ENCODE results near the gene CD300LD.
"Not testable (repeated sequence)": the region's sequence is repeated elsewhere in the genome, so short reads cannot be mapped to it uniquely, and the experiment has no call there.

CD300LD gene

DNA sequence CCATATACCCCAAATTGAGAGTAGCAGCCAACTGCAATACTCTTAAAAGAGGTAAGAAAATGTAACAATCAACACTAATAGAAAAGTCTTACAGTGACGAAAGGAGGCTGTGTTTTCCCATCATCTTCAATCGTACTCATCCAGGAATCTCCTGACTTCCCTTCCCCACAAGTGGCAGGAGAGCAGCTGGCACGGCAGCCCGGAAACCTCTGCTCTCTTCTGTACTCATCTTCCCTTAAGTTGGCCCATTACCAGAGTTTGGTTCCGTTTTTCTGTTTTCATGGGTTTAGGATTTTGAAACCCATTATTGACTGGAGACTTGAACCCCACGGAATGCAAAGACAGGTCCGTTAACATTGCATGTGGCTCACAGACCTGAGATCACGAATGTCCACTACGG is 13.1 kb downstream of the CD300LD start:
- H3K9me3 ChIP-seq (ENCODE audit: control insufficient read depth in 1 of 2, low read length in 2 of 2), result no peaks in the 10 kb centered on the region
- H3K4me1 ChIP-seq (ENCODE audit: control insufficient read depth in 1 of 2, insufficient read depth in 2 of 2, low read length in 2 of 2), result peaks cover 4 to 5% of the 10 kb centered on the region in 2 donors
- H3K27ac ChIP-seq (ENCODE audit: low read depth, low read length), result no peak overlapping the region
- H3K9ac ChIP-seq (ENCODE audit: low read depth in 1 of 2, low read length in 2 of 2), result no peak overlapping the region
- no peak overlapping the region for H3K4me3 ChIP-seq (ENCODE audit: low read depth in 1 of 2, low read length in 2 of 2)
- no peaks in the 10 kb centered on the region for H3K36me3 ChIP-seq (ENCODE audit: control insufficient read depth in 1 of 2, insufficient read depth in 2 of 2, low read length in 2 of 2)
- peaks cover 0 to 4% of the 10 kb centered on the region in 2 donors for H3K27me3 ChIP-seq (ENCODE audit: control insufficient read depth in 1 of 2, insufficient read depth in 2 of 2, low read length in 2 of 2)

DNA sequence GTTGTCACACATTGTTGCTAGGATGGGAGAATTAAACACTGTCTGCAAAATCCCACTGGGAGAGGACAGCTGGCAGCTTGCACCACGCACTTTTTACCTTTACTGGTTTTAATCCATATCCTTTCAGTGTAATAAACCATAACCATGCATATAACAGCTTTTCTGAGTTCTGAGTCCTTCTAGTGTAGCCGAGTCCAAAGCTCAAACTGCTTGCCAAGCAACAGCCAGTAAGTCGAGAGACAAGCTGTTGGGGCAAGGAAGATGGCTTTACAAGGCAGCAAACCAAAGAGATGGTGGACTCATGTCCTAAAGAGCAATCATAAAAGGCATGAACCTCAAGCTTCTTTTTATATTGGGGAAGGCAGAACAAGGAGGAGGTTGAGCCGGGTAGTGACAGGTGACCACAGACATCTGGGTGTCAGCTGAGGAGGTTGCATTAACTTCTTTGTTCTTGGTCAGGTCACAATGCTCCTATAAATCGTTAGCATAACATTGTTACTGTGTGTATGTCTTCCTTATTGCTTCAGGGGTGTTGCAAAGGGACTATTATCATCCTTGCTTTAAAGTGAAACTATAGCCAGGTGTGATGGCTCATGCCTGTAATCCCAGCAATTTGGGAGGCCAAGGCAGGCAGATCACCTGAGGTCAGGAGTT is 17.5 kb downstream of the CD300LD start:
- Histone ChIP-seq H3K36me3 (ENCODE audit: control insufficient read depth in 1 of 2, insufficient read depth in 2 of 2, low read length in 2 of 2) (no peaks in the 10 kb centered on the region), H3K9ac (ENCODE audit: low read depth in 1 of 2, low read length in 2 of 2) (no peak overlapping the region), H3K4me3 (ENCODE audit: low read depth in 1 of 2, low read length in 2 of 2) (no peak overlapping the region), H3K27me3 (ENCODE audit: control insufficient read depth in 1 of 2, insufficient read depth in 2 of 2, low read length in 2 of 2) (peaks cover 0 to 4% of the 10 kb centered on the region in 2 donors), H3K9me3 (ENCODE audit: control insufficient read depth in 1 of 2, low read length in 2 of 2) (no peaks in the 10 kb centered on the region), H3K27ac (ENCODE audit: low read depth, low read length) (no peak overlapping the region), H3K4me1 (ENCODE audit: control insufficient read depth in 1 of 2, insufficient read depth in 2 of 2, low read length in 2 of 2) (peaks cover 0 to 4% of the 10 kb centered on the region in 2 donors)

DNA sequence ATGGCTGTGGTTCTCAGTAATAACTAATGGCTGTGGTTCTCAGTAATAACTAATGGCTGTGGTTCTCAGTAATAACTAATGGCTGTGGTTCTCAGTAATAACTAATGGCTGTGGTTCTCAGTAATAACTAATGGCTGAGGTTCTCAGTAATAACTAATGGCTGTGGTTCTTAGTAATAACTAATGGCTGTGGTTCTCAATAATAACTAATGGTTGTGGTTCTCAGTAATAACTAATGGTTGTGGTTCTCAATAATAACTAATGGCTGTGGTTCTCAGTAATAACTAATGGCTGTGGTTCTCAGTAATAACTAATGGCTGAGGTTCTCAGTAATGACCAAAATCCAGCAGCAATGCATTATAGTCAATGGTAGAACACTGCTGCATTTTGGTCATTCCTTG is 18.4 kb downstream of the CD300LD start:
- H3K36me3 ChIP-seq (ENCODE audit: control insufficient read depth in 1 of 2, insufficient read depth in 2 of 2, low read length in 2 of 2); H3K27ac ChIP-seq (ENCODE audit: low read depth, low read length); H3K4me3 ChIP-seq (ENCODE audit: low read depth in 1 of 2, low read length in 2 of 2); H3K4me1 ChIP-seq (ENCODE audit: control insufficient read depth in 1 of 2, insufficient read depth in 2 of 2, low read length in 2 of 2); H3K9ac ChIP-seq (ENCODE audit: low read depth in 1 of 2, low read length in 2 of 2); H3K27me3 ChIP-seq (ENCODE audit: control insufficient read depth in 1 of 2, insufficient read depth in 2 of 2, low read length in 2 of 2); H3K9me3 ChIP-seq (ENCODE audit: control insufficient read depth in 1 of 2, low read length in 2 of 2): not testable (repeated sequence)

DNA sequence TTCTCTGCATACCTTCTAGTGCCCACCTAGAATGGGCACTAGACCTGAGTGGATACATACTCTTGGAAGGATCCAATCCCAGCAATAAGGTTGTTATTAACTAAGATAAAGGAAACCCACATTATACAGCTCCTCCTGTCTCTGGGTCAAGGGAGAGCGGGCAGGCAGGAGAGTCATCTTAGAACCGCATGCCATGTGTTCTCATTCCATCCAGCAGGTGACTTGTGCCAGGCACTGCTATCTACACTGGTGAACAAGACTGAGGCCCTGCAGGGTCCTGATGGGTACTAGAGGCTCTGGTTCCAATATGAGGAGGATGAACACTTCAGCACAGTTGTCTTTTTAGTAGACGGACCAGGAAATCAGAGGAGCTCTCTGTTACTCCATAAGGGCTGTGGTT is 18.9 kb downstream of the CD300LD start:
- H3K9me3 ChIP-seq (ENCODE audit: control insufficient read depth in 1 of 2, low read length in 2 of 2), result no peaks in the 10 kb centered on the region
- no peak overlapping the region for H3K4me3 ChIP-seq (ENCODE audit: low read depth in 1 of 2, low read length in 2 of 2)
- H3K27me3 ChIP-seq (ENCODE audit: control insufficient read depth in 1 of 2, insufficient read depth in 2 of 2, low read length in 2 of 2), result peaks cover 3 to 4% of the 10 kb centered on the region in 2 donors
- H3K4me1 ChIP-seq (ENCODE audit: control insufficient read depth in 1 of 2, insufficient read depth in 2 of 2, low read length in 2 of 2), result peaks cover 4 to 10% of the 10 kb centered on the region in 2 donors
- H3K36me3 ChIP-seq (ENCODE audit: control insufficient read depth in 1 of 2, insufficient read depth in 2 of 2, low read length in 2 of 2), result no peaks in the 10 kb centered on the region
- no peak overlapping the region for H3K9ac ChIP-seq (ENCODE audit: low read depth in 1 of 2, low read length in 2 of 2)
- H3K27ac ChIP-seq (ENCODE audit: low read depth, low read length), result no peak overlapping the region

DNA sequence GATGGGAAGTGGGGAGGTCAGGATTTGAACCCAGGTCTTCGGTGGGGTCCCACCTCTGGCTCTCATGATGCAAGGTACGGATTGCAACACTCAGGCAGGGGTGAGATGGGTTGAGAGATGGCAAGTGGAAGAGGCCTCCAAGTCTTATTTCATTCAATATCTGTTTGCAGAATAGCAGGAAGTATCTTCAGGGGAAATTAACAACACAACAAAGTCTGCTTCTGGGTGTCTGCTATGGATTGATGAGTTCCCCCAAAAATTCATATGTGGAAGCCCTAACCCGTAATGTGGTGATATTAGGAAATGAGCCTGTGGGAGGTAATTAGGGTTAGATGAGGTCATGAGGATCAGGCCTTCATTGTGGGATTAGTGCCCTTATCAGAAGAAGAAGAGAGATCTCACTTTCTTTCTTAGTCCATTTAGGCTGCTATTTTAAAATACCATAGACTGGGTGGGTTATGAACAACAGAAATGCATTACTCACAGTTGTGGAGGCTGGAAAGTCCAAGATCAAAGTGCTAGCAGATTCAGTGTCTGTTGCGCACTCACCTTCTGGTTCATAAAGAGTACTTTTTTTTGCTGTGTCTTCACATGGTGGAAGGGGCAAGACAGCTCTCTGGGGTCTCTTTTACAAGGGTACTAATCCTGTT is 20.3 kb downstream of the CD300LD start:
- H3K27me3 ChIP-seq (ENCODE audit: control insufficient read depth in 1 of 2, insufficient read depth in 2 of 2, low read length in 2 of 2), result peaks cover 4 to 7% of the 10 kb centered on the region in 2 donors
- no peak overlapping the region for H3K4me3 ChIP-seq (ENCODE audit: low read depth in 1 of 2, low read length in 2 of 2)
- H3K9ac ChIP-seq (ENCODE audit: low read depth in 1 of 2, low read length in 2 of 2), result no peak overlapping the region
- no peaks in the 10 kb centered on the region for H3K9me3 ChIP-seq (ENCODE audit: control insufficient read depth in 1 of 2, low read length in 2 of 2)
- no peaks in the 10 kb centered on the region for H3K36me3 ChIP-seq (ENCODE audit: control insufficient read depth in 1 of 2, insufficient read depth in 2 of 2, low read length in 2 of 2)
- H3K4me1 ChIP-seq (ENCODE audit: control insufficient read depth in 1 of 2, insufficient read depth in 2 of 2, low read length in 2 of 2), result peaks cover 4 to 10% of the 10 kb centered on the region in 2 donors
- no peak overlapping the region for H3K27ac ChIP-seq (ENCODE audit: low read depth, low read length)

DNA sequence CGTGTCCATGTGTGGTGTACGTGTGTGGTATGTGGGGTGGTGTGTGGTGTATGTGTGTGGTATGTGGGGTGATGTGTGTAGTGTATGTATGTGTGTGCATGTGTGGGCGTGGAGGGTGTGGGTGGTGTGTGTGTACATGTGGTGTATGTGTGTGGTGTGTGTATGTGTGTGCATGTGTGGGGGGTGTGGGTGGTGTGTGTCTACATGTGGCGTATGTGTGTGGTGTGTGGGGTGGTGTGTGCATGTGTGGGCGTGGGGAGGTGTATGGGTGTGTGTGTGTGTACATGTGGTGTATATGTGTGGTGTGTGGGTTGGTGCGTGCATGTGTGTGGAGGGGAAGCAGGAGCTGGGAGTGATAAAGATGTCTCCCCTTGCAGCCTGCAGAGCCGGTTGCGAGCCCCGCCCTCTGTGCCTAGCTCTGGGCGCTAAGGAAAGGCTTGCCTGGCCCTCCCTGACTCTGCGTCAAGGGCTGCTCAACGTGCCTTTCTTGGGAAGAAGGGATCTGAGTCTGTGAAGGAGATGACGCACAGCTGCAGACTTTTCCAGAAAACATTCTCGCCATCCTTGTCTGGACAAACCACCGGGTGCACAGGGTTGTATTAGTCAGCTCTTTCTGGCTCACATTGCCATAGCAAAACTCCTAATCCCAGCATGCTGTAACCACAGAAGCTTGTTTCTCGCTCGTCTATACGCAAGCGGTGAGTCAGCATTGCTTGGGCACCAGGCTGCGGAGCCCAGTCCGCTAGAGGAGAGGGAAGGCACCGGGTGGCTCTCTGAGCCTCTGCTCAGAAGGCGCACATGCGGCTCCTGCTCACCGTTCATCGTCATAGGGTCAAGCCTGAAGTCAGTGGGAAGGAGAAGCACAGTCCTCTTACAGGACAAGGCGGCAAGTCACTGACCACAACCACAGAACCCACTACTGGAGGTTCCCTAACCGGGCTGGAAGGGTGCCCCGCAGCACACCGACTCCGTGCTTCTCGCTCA is 22.8 kb downstream of the CD300LD start:
- Histone ChIP-seq H3K27ac (ENCODE audit: low read depth, low read length) (no peak overlapping the region), H3K9ac (ENCODE audit: low read depth in 1 of 2, low read length in 2 of 2) (no peak overlapping the region)

DNA sequence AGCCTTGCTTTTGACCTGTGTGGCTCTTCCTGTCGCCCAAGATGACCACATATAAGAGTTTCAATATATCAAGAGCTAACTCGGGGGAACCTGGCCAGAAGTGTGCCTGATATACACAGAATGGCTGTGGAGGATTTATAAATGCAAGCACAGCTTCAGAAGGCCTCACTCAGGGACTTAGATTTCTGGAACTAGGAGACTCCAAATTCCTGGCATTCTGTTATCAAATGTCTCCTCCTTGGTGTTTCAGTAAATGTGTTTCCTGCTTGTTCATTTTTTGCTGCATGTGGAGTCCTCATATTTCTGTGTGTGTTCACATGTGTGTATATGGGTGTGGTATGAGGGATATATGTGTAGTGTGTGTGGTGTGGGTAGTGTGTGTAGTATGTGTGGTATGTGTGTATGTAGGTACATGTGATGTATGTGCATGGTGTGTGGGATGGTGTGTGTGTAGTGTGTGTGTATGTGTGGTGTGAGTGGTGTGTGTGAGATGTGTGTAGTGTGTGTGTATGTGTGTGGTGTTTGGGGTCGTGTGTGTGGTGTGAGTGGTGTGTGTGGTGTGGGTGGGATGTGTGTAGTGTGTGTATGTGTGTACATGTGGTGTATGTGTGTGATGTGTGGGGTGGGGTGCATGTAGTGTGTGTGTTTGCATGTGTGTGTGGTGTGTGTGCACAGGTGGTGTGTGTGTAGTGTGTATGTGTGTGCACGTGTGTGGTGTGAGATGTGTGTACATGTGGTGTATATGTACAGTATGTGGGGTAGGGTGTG is 23.8 kb downstream of the CD300LD start:
- H3K27ac ChIP-seq (ENCODE audit: low read depth, low read length), result no peak overlapping the region
- no peaks in the 10 kb centered on the region for H3K9me3 ChIP-seq (ENCODE audit: control insufficient read depth in 1 of 2, low read length in 2 of 2)
- peaks cover 0 to 10% of the 10 kb centered on the region in 2 donors for H3K4me1 ChIP-seq (ENCODE audit: control insufficient read depth in 1 of 2, insufficient read depth in 2 of 2, low read length in 2 of 2)
- H3K36me3 ChIP-seq (ENCODE audit: control insufficient read depth in 1 of 2, insufficient read depth in 2 of 2, low read length in 2 of 2), result no peaks in the 10 kb centered on the region
- no peak overlapping the region for H3K9ac ChIP-seq (ENCODE audit: low read depth in 1 of 2, low read length in 2 of 2)
- H3K27me3 ChIP-seq (ENCODE audit: control insufficient read depth in 1 of 2, insufficient read depth in 2 of 2, low read length in 2 of 2), result peaks cover 0 to 10% of the 10 kb centered on the region in 2 donors
- H3K4me3 ChIP-seq (ENCODE audit: low read depth in 1 of 2, low read length in 2 of 2), result no peak overlapping the region

More for the DNA sequence above, 22.8 kb downstream of the CD300LD start:
- Histone ChIP-seq H3K4me3 (ENCODE audit: low read depth in 1 of 2, low read length in 2 of 2) (no peak overlapping the region), H3K4me1 (ENCODE audit: control insufficient read depth in 1 of 2, insufficient read depth in 2 of 2, low read length in 2 of 2) (peaks cover 0 to 10% of the 10 kb centered on the region in 2 donors), H3K36me3 (ENCODE audit: control insufficient read depth in 1 of 2, insufficient read depth in 2 of 2, low read length in 2 of 2) (no peaks in the 10 kb centered on the region), H3K9me3 (ENCODE audit: control insufficient read depth in 1 of 2, low read length in 2 of 2) (no peaks in the 10 kb centered on the region), H3K27me3 (ENCODE audit: control insufficient read depth in 1 of 2, insufficient read depth in 2 of 2, low read length in 2 of 2) (peaks cover 2 to 7% of the 10 kb centered on the region in 2 donors)

DNA sequence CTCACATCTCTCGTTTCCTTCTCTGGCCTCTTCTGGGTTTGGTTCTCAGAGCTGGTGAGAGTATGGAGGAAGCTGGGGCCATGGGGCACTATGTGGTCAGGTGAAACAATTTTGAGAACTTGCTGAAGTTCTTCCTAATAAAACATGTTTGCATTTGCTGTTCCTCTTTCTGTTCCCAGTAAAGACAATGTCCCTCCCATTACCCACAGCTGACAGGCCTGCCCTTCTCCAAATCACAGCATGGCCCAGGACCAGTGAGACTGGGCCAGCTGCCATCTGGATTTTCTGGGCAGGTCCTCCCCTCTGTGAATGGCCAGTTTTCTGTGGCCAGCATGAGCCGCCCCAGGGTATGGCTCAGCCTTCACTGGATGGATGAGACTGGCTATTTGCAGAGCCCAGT is 24.7 kb downstream of the CD300LD start, which contains the start of gene CD300H:
CD300H (minus strand) TSS at position 113 of the 400 bp plus-strand sequence.
- peaks cover 0 to 10% of the 10 kb centered on the region in 2 donors for H3K4me1 ChIP-seq (ENCODE audit: control insufficient read depth in 1 of 2, insufficient read depth in 2 of 2, low read length in 2 of 2)
- H3K4me3 ChIP-seq (ENCODE audit: low read depth in 1 of 2, low read length in 2 of 2), result no peak within 1 kb of the TSS
- H3K36me3 ChIP-seq (ENCODE audit: control insufficient read depth in 1 of 2, insufficient read depth in 2 of 2, low read length in 2 of 2), result no peaks in the 10 kb centered on the region
- H3K27me3 ChIP-seq (ENCODE audit: control insufficient read depth in 1 of 2, insufficient read depth in 2 of 2, low read length in 2 of 2), result peaks cover 0 to 14% of the 10 kb centered on the region in 2 donors
- no peaks in the 10 kb centered on the region for H3K9me3 ChIP-seq (ENCODE audit: control insufficient read depth in 1 of 2, low read length in 2 of 2)
- H3K27ac ChIP-seq (ENCODE audit: low read depth, low read length), result no peak within 1 kb of the TSS
- no peak within 1 kb of the TSS for H3K9ac ChIP-seq (ENCODE audit: low read depth in 1 of 2, low read length in 2 of 2)

DNA sequence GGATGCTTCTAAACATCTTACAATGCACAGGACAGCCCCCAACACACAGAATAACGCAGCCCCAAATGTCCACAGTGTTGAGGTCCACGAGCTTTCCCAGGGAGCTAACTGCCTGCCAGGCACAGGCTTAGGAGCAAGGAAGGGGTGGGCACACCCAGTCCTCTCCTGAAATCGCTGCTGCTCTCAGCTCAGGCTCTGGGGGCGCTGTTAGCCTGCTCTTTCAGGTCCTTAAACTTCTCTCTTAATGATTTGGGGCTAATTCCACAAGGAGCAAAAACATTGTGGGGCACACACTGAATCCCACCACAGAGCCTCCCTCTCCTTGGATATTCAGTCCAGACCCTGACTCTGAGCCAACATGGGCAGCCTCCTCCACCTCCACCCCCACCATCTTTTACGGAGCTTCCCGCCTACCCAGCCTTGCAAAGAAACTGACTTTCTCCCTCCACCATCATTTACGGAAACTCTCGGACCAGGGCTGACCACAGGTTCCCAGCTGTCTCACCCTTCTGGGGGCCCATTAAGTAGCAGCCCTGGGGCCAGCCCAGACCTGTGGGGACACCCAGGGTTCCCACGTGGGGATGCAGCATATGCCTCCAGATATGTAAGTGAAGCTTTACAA is 25.8 kb downstream of the CD300LD start:
- Histone ChIP-seq H3K27ac (ENCODE audit: low read depth, low read length) (no peak overlapping the region), H3K9me3 (ENCODE audit: control insufficient read depth in 1 of 2, low read length in 2 of 2) (no peaks in the 10 kb centered on the region), H3K9ac (ENCODE audit: low read depth in 1 of 2, low read length in 2 of 2) (no peak overlapping the region), H3K27me3 (ENCODE audit: control insufficient read depth in 1 of 2, insufficient read depth in 2 of 2, low read length in 2 of 2) (peaks cover 0 to 14% of the 10 kb centered on the region in 2 donors), H3K4me1 (ENCODE audit: control insufficient read depth in 1 of 2, insufficient read depth in 2 of 2, low read length in 2 of 2) (peaks cover 0 to 10% of the 10 kb centered on the region in 2 donors), H3K36me3 (ENCODE audit: control insufficient read depth in 1 of 2, insufficient read depth in 2 of 2, low read length in 2 of 2) (no peaks in the 10 kb centered on the region), H3K4me3 (ENCODE audit: low read depth in 1 of 2, low read length in 2 of 2) (no peak overlapping the region)

All from duodenal mucosa (tissue), 2 donors.